GM20000 (cell line): Measurements from ENCODE around the gene GCK.

Experiments used
- DNase-seq: peaks from one replicate; pipeline ENCODE4 v3.0.0; 2012; ENCODE audit warnings: low spot score
- TF ChIP-seq, protein P1 (sequence below): IDR thresholded peaks from 2 replicates; pipeline ENCODE4 v1.5.1; 2012; ENCODE audit warnings: mild to moderate bottlenecking, control low read depth; ENCODE audit errors: extremely low read depth, missing control alignments

GCK gene

DNA sequence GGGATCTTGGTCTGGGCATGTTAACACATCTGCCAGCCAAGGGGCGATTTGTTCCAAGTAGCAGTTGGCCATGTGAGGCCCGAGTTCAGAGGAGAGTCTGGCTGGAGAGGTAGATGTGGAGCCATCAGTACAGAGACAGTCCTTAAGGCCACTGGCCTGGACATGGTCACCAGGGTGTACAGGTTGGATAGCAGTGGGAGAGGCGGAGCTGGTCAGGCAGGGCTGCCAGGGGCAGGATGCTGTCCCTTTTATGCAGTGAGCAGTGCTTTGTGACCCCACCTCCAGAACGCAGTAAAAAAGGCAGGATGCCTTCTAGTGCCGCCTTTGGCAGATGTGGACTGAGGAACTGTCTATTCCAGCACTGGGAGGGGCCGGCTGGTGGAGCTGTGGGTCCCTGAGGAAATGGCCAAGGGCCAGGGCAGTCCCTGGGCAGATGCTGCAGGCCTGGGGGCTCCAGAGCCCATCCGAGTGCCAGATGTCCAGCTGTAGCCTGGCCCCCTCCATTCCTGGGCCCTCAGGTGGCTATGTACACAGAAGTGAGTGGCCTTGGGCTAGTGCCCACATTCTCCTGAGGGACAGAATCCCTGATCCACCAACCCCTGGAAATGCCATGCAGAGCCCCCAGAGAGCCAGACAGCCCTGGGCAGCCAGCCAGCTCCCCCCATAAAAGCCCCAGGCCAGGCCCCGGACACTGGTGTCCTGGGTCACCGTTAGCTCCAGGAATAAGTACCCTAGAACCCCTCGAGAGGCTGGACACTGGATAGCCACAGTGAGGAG lies 31.0 kb downstream of the GCK start:
- TF ChIP-seq, protein P1, sequence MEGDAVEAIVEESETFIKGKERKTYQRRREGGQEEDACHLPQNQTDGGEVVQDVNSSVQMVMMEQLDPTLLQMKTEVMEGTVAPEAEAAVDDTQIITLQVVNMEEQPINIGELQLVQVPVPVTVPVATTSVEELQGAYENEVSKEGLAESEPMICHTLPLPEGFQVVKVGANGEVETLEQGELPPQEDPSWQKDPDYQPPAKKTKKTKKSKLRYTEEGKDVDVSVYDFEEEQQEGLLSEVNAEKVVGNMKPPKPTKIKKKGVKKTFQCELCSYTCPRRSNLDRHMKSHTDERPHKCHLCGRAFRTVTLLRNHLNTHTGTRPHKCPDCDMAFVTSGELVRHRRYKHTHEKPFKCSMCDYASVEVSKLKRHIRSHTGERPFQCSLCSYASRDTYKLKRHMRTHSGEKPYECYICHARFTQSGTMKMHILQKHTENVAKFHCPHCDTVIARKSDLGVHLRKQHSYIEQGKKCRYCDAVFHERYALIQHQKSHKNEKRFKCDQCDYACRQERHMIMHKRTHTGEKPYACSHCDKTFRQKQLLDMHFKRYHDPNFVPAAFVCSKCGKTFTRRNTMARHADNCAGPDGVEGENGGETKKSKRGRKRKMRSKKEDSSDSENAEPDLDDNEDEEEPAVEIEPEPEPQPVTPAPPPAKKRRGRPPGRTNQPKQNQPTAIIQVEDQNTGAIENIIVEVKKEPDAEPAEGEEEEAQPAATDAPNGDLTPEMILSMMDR, result no peak
- DNase-seq, result no peak

- no peak for DNase-seq
- TF ChIP-seq, protein P1, result no peak
Measured at GRCh38 chr7:44157116-44158080, 31.8 kb downstream of the GCK start.

DNA sequence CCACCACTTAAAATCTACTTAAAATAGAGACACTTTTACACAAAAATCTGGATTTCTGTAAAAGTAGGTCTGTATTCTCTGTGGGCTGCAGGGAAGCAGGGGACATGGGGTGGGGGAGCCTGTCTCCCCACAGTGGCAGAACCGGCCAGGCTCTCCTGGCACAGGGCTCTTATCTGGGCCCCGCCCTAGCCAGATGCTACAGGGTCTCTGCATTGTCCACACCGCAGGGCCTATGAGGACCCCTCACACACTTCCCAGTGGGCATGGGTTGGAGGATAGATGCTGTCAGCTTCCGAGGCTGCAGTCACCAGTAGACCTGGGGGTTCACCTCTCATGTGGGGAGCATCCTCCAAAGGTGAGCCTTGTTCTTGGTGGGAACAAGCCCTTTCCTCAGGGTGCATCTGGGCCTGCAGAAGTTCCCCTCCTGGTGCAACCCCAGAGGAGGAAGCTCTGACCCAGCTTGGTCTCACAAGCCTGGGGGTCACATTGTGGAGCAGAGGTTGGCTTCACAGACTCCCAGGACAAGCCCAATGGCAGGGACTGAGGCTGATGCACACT lies 32.7 kb downstream of the GCK start:
- DNase-seq, result no peak
- TF ChIP-seq, protein P1, result no peak

DNA sequence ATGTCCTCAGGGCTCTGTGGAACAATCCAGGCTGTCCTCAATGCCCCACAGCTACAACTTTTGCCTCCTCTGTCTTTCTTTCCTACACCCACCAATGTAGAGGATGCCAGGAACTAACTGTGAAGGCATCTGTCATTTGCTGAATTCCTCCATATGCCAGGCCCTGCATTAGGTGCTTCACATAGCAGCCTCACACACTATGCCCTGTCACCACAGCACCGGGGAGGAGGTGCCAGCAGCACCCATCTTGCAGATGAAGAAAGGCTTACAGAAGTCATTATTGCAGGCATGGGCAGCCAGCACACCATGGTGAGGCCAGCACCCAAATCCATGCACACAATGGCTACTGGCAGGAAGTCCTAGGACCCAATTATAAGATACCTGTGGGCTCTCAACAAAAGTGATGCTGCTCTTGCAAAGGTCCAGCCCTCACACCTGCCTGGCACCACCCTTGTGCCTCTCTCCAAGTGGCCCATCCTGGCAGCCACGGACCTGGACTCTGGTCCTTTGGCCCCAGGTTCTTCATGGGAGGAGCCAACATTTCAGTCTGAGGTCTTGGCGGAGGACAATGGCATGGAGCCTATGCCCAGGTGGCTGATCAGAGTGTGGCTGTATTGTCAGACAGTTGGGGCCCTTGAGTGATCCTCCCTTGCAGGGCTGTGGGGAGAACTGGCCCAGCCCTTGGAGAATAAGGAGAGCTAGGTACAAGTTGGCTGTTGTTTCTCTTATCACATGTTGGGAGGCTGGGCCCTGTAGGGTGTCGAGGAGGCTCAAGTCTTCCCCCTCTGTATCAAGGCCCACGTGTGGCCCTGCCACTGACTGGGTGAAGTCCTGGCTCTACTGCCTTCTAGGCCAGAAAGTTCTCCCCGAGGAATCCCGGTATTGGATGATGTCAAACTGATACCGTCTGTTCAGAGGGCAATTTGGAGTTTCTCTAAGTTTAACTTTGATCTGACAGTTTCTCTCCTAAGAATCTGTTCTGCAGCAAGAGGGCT lies 33.8 kb downstream of the GCK start:
- TF ChIP-seq, protein P1, result no peak
- no peak for DNase-seq

GRCh38 chr7:44154703-44155102 lies 34.5 kb downstream of the GCK start:
- TF ChIP-seq, protein P1, result no peak
- DNase-seq, result no peak

GRCh38 chr7:44153948-44154335 lies 35.3 kb downstream of the GCK start:
- no peak for DNase-seq
- TF ChIP-seq, protein P1, result no peak
